ENCODE results near the gene TBC1D19.
"Not testable (repeated sequence)": the region's sequence is repeated elsewhere in the genome, so short reads cannot be mapped to it uniquely, and the experiment has no call there.

The TBC1D19 gene

DNA sequence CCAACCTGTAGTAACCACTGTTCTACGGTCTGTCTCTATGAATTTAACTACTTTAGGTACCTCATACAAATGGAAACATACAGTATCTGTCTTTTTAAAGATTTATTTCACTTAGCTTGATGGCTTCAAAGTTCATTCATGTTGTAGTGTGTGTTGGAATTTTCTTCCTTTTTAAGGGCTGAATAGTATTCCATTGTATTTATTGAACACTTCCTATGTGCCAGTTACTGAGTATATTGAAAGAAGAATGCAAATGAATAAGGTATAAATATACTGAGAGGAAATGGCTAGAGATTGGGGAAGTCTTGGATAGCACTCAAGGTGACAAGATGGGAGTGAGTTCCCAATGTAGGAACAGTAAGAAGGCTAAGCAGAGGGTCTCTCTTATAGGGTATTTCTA, 17.3 kb downstream of the TBC1D19 start:
- no peak for DNase-seq

DNA sequence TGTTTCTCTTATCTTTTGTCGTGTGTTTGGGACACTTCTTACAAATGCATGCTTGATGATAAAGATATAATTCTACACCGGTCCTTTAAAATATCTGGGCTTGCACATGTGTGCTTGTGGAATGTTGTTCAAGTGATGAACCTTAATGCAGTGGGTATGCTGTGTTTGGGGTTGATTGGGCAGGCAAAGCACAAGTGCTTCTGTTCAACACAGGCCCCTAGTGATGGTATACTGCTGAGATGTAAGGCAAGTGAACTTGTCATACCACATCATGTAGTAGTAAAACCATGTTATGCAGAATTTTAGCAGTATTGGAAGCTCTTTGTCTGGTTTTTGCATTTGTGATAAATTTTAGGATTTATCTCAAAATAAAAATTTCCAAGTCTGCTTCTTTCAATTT, 23.9 kb downstream of the TBC1D19 start:
- no peak for DNase-seq

DNA sequence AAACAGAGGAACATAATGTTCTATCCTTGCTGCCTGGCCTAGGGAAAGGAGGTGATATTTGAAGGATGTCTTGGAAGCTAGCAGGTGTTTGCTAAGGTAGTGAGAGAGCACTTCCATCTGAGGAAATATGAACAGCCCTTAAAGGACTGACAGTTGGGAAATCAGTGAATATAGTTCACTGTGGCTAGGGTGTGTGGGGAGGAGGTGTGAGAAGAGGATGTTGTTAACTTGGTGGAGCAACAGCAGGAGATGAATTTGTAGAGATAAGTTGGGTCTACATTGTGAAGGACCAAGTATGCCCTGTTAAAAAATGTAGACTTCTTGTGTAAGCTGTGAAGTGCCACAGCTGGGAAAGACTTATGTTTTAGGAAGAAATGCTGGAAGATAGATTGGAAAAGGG, 25.5 kb downstream of the TBC1D19 start:
- no peak for DNase-seq

DNA sequence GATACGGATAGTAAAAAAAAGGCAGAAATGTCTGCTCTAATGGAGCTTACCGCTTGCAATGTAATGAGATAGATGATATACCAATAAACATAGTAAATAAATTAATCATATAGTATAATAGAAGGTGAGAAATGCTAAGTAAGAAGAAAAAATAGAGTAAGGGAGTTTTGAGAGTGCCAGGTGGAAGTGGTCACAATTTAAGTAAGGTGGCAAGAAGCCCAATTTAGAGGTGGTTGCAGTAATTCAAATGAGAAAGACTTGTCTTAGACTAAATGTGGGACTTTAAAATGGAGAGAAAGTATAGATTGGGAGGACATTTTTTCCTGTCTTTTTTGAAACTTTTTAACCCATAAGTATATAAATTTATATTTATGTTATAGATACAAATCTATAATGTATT, 26.0 kb downstream of the TBC1D19 start:
- DNase-seq: no peak

DNA sequence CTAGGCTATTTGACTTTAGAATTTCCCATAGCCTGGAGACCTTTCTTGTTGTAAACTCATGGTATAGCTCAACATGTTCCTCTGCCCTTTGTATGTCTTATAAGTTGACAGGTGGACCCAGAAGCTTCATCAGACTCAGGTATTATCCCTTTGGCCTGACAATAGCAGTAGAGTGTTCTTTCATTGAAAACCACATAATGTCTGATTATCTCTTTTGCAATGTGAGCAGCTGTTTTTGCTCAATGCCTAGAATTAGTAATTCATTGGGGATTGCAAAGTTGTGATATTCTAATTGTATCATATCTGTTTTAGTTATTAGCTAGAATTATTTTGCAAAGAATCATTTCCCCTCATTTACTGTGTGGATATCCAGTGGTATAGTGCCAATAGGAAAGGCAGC, 27.5 kb downstream of the TBC1D19 start:
- no peak for DNase-seq

DNA sequence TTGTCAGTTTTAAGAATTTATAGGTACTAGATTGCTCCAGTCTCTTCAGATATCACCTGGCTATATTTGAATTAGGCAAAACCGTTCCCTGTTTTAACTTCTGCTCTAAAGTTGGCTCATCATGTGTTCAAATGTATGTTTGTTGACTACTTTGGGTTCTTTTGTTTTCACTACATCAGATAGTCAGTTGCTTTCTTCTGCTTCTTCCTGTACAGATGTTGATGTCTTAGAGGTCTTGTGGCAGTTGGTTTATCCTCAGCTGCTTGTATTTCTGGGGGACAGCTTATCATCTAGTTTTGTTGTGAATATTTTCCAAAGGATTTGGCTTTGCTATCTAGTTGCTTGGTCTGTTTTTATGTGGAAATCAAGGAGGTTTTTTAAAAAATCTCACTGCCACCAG, 28.0 kb downstream of the TBC1D19 start:
- no peak for DNase-seq

DNA sequence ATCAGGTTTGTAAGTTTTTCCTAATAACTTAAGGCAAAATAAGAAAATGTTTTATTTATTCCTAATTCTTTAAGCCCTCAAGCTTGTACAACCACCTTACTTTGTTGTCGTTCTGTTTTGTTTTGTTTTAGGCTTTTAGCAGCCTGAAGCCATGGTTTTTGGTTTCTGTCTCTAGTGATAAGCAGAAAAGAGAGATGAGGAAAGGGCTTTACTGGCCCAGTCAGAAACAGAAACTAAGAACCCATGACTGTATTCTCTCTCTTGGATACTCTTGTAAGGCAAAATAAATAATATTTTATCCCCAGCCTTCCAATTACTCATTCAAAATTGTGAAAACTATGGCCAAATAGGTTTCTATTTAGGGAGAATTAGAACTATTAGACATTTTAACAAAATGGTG, 29.4 kb downstream of the TBC1D19 start:
- no peak for DNase-seq

DNA sequence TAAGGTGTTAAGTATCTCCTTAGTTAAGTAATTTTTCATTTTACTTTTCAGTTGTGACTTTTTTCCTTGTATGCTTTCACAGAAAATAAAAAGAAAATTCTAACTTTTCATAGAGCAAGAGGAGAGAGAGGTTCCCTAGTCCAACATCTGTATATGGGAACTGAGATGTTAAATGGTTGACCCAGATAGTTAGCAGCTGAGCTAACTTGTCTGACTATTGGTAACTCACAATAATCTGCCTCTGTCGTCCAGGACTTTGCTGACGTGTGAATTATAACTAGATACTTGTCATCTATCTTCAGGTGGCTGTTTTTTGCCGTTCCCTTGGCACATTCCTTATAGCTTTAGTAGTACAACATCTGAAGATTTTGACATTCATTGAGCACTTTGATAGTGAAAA, 29.9 kb downstream of the TBC1D19 start:
- no peak for DNase-seq

DNA sequence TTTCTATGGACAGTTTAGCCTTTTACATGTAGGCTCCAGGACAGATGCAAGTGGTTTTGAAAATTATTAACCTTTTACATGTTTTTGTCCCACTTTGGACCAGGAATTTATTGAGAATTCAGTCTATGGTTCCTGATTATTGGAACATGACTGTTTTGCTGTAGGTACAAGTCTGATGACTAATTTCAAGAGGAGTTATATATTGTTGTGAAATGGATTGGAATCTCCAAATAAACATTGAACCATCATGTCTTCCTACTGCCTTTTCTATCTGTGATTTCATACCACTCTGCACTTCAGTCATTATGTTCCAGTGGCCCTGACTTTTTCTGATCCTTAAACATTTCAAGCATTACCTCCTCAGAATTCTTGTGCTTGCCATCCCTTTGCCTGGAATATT, 35.9 kb downstream of the TBC1D19 start:
- DNase-seq: no peak

DNA sequence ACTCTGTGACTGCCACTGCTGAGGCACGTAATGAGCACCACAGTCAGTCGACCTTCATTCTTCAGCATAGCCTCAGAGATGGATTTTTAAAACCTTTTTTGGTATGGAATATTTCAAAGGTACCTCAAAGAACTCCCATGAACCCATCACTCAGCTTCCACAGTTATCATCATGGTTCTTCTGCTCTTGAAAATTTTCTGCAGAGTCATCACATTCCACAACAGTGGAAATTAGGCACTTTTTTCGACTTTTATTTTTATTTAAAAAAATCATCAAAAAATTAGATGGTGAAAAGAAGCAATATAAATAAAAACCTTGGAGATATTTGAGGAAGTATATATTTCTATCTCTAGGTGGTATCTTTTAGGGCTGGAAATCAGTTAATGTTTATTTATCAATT, 37.5 kb downstream of the TBC1D19 start:
- DNase-seq: no peak

DNA sequence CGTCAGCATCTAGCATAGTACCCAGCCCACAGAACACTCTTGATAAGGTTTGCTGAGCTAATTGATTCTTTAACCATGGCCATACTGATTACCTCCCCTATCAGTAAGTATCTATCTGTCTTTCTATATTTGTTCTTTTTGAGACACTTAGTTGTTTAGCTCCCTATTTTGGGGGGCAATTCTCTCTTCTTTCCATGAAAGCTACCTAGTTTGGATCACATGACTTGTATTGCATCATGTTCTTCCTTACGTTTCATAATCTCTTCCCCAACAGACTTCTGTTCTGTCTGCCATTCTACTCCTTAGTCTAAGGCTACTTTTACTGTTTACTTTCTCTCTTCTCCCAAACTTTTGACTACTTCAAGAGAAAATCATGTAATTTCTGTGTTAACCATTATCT, 39.0 kb downstream of the TBC1D19 start:
- no peak for DNase-seq

DNA sequence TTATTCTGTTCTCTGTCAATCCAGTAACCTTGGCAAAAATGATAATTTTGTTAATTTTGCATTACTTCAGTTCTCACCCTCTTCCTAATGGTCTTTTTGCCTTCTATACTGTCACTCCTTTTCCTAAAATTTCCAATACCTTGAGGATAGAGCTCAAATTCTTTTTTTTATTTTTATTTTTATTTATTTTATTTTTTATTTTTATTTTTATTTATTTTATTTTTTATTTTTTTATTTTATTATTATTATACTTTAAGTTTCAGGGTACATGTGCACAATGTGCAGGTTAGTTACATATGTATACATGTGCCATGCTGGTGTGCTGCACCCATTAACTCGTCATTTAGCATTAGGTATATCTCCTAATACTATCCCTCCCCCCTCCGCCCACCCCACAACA, 42.8 kb downstream of the TBC1D19 start:
- DNase-seq: not testable (repeated sequence)

DNA sequence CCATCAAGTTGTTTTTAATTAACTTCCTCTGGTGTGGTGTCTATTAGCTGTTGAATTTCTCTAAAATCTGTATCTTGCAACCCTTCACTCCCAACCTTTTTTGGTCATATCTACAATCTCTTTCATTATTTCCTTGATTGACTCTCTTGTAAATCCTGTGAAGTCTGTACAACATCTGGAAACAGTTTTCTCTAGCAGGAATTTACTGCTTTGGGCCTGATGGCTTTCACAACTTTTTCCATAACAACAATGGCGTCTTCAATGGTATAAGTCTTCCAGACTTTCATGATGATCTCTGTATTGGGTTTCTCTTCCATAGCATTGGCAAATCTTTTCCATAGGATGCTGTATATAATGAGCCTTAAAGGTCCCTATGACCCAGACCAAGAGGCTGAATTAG, 49.0 kb downstream of the TBC1D19 start:
- no peak for DNase-seq

DNA sequence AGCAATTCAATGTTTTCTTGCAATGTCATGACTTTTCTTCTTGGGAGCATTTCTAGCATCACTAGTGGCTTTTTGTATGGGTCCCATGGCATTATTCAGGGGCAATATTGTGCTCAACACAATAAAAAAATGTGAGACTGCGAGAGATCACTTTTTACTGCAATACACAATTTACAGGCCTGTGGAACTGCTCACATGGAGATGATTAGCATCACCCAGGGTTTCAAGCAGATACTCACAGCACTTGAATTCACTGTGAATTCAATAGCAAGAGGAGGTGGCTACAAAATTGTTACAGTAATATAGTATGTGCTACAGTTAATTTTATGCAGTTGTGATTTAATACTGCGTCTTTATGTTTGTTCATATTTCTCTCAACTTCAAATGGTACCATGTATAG, 50.4 kb downstream of the TBC1D19 start:
- DNase-seq: no peak

DNA sequence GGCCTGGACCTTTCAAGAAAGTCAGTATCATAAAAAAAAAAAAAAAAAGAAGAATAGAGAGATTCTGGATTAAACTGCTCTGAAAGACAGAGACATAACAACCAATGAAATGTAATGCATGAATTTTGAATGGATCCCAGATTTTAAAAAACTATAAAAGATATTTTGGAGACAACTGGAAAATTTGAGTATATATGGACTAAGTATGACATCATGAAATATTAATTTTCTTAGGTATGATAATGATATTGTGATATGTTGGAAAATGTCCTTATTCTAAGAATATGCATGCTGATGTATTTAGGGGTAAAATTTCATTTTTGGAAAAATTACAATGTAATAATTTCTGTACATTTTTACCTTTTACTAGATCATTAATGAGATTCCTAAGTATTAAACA, 52.6 kb downstream of the TBC1D19 start:
- DNase-seq: no peak

DNA sequence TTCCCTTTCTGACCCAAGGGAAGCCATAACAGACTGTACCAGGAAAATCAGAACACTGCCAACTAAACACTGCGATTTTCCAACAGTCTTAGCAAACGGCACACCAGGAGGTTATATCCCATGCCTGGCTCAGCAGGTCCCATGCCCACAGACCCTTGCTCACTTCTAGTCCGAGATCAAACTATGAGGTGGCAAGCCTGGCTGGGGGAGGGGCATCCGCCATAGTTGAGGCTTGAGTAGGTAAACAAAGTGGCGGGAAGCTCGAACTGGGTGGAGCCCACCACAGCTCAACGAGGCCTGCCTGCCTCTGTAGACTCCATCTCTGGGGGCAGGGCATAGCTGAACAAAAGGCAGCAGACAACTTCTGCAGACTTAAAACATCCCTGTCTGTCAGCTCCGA, 56.8 kb downstream of the TBC1D19 start:
- DNase-seq: not testable (repeated sequence)

DNA sequence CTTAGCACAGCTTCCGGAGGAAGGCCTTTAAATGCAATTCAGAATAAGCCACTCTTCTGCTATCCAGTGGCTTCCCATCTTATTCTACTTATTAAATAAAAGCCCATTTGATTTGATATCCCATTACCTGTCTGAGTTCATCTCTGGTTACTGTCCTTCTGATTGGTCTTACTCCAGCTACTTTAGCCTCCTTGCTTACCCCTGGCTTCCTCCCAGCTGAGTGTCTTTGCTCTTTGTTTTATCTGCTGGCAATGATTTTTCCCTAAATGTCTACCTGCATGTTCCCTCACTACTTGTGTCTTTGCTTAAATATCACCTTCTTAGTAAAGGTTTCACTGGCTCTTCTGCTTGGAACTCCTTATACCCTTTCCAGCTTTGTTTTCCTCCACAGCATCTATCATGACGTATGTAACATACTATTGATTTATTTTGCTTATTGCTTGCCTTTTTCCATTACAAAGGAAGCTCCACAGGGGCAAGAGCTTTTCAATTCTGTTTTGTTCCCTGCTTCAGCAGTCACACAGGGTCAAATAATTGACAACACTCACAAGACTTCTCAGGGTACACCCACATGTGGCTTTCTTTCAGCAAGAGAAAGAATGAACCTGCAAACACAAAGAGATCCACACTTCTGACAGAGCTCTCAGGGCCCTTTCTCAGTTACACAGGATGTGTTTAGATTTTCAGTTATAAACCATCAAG, 63.8 kb downstream of the TBC1D19 start:
- DNase-seq: no peak

DNA sequence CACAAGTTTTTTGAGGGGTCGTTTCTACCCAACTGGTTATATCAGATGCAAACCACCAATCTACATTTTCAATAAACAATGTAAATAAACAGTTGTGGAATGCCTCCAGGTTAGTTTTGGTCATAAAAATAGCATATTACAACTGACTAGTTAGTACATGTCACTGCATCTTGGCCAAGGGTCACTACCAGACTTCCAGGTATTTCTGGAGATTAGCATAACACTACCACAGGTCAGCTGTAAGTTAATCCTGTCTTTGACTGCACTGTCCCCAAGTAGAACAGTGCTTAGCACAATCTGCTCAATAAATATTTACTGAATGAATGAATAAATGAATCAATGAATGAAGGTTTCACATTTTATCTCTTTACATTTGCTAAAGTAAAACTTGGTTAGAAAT, 64.4 kb downstream of the TBC1D19 start:
- no peak for DNase-seq

DNA sequence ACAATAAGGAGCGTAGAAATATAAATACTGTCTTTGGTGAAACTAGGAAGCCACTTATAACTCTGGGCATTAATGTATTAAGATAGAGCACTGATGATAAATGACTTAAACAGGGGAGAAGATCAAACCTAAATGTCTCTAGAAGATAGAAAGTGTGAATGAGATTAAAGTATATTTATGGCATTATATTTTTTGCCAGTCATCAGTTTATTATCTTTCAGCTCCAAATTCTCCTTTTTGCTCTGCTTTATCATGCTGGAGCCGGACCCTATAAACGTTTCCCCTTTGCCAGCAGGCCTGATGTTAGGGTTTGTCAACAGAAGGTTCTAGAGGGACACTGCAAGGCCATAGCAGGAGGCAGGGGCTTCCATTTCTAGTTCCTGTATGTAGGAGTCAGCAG, 76.4 kb downstream of the TBC1D19 start:
- DNase-seq: no peak

DNA sequence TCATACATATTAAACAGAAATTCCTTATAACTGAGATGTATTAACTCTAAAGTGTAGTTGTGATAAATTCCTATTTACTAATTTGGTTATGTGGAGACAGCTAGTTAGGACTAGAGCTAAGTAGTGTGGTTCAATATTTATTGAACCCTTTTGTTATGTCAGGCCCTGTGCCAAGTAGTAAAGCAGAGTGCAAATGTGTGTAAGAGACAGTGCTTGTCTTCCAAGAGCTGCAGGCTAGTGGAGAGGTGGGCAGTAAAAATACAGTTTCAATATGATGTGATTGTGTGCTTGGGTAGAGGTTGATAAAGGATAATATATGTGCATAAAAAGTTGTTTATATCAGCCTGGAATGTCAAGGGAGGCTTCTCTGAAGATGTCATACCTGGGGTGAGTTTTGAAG, 80.0 kb downstream of the TBC1D19 start:
- no peak for DNase-seq

DNA sequence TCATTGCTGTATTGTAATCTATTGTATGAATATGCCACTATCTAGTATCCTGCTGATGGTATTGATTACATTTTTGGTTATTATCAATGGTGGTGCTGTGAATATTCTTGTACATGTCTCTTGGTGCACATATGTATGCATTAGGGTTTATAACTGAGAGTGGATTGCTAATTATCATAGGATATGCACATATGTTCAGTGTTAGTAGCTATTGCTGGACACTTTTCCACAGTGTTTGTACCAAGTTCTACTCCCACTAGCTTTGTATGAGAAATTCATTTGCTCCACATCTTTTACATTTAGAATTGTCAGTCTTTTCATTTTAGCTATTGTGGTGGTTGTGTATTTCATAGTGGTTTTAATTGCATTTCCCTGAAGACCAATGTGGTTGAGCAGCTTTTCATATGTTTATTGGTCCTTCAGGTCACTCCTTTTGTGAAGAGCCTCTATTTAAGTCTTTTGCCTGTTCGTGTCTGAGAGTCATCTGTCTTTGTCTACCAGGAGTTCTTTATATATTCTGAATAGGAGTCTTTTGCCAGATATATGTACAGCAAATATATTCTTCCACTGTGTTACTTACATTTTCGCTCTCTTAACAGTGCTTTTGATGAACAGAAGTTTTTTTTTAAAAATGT, 87.1 kb downstream of the TBC1D19 start:
- no peak for DNase-seq

DNA sequence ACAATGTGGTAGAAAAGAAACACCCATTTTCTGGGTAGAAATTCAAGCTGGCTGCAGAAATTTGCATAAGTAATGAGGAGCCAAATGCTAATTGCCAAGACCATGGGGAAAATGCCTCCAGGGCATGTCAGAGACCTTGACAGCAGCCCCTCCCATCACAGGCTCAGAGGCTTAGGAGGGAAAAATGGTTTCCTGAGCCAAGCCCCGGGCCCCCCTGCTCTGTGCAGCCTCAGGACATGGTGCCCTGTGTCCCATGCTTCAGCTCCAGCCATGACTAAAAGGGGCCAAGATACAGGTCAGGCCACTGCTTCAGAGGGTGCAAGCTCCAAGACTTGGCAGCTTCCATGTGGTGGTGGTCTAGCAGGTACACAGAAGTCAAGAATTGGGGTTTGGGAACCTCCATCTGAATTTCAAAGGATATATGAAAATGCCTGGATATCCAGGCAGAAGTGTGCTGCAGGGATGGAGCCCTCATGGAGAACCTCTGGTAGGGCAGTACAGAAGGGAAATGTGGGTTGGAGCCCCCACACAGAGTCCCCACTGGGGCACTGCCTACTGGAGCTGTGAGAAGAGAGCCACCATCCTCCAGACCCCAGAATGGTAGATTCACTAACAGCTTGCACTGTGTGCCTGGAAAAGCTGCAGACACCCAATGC, 95.3 kb downstream of the TBC1D19 start:
- DNase-seq: not testable (repeated sequence)

DNA sequence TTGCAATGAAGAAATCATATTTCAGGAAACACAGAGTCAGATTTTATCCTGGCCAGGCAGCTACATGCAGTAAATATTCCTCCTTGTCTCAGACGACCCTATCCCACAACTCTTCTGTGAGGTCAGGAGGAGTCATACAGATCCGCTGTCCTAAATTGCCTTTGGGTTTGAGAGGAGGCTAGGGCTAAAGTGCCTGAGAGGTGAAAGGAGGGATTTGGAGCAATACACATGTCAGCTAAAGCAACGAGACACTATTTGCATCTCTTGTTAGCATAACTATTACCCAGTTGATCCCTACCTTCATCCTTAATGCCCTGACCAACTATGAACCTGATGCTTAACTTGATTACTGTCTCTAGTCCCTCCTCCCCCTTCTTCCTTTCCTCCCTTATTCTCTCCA, 98.6 kb downstream of the TBC1D19 start:
- DNase-seq: no peak

DNA sequence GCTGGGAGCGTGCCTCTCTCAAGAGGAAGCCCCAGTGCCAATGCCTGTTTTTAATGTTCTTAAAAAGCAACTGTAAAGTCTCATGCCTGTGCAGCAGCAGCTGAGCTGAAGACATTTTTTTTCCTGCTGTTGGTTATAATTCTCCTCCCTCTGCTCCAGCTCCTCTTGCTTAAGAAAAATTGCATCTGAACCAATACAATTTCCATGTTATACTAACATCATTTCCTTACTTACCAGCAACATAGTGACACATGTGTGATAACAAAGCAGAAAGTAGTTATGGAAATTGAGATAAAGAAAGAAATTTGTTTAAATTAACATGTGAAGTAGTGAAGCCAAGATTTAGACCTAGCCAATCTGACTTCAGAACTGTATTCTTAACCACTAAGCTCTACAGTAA, 101.4 kb downstream of the TBC1D19 start:
- no peak for DNase-seq

DNA sequence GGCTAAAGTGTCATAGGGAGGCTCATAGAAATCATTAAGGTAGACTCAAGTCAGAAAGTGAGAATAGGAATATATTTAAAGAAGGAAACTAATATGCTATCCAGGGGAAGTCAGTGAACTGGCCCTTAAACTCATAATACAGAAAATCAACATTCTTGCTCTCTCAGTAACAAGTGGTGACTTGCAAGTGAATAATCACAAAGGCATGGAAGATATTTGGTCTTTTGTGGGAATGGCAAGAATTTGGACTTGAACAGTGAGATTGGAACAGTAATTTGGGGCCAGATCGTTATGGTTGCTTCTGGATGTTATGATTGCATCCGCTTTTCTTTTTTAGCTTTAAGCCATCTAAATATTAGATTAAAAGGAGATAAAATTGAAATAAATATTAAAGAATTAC, 103.8 kb downstream of the TBC1D19 start:
- no peak for DNase-seq
